OCI-LY7 (cell line): ENCODE results near the gene CYB5R3. TPM values are rescaled to one million over a fixed set of nuclear protein-coding genes. Genes with fewer than 3 reads are reported as not detected.
A peak's percentile ranks its signal among the peaks of the same experiment; 100 is the strongest.

Source experiments
- BruUV-seq: library from RNA; stranded (reverse); fragments of 400-500 nt; replicated peaks from 2 replicates; lab custom pipeline; 2021; lab: Mats Ljungman, UMichigan
- CTCF ChIA-PET: fragments of 300-600 bp; sonication (Branson Sonifier 250); formaldehyde crosslinking; loops from one replicate; lab custom pipeline; 2022; ENCODE audit warnings: antibody characterized with exemption; ENCODE audit not compliant: unreplicated experiment; lab: Charles Lee
- POLR2A ChIA-PET: fragments of 300-600 bp; sonication (Branson Sonifier 250); formaldehyde crosslinking; loops from one replicate; lab custom pipeline; 2022; ENCODE audit warnings: antibody characterized with exemption; lab: Charles Lee
- DNase-seq: peaks from one replicate; pipeline ENCODE4 v3.0.0-alpha.2; 2015; ENCODE audit warnings: low spot score
- H2AFZ ChIP-seq: fragments of 200-600 bp; sonication (generic), shearing (Covaris generic); 2 replicates; pipeline ENCODE4 v1.6.1; 2014; ENCODE audit warnings: mild to moderate bottlenecking, antibody characterized with exemption, low read length, moderate library complexity
- H3K27ac ChIP-seq: fragments of 200-600 bp; sonication (generic); 2 replicates; pipeline ENCODE4 v1.5.1; 2014; ENCODE audit warnings: mixed run types, low read depth, mild to moderate bottlenecking, moderate library complexity, low read length, inconsistent platforms; ENCODE audit not compliant: poor library complexity, severe bottlenecking
- H3K36me3 ChIP-seq: fragments of 200-600 bp; sonication (generic); 2 replicates; pipeline ENCODE4 v1.6.1; 2014; ENCODE audit warnings: mild to moderate bottlenecking, antibody characterized with exemption, low read length, moderate library complexity, mixed read lengths; ENCODE audit not compliant: insufficient read depth
- H3K4me1 ChIP-seq: fragments of 200-600 bp; sonication (generic); 2 replicates; pipeline ENCODE4 v1.5.1; 2014; ENCODE audit warnings: mild to moderate bottlenecking, low read length; ENCODE audit not compliant: insufficient read depth, poor library complexity, severe bottlenecking
- H3K4me2 ChIP-seq: fragments of 200-600 bp; sonication (generic); 2 replicates; pipeline ENCODE4 v1.6.1; 2014; ENCODE audit warnings: mild to moderate bottlenecking, low read length
- H3K4me3 ChIP-seq: fragments of 200-600 bp; sonication (generic); 2 replicates; pipeline ENCODE4 v1.5.1; 2014; ENCODE audit warnings: mild to moderate bottlenecking, low read depth, low read length; ENCODE audit not compliant: poor library complexity, severe bottlenecking
- H3K79me2 ChIP-seq: fragments of 200-600 bp; sonication (generic); 2 replicates; pipeline ENCODE4 v1.6.1; 2016; ENCODE audit warnings: low read depth, mild to moderate bottlenecking, low read length, moderate library complexity, mixed read lengths; ENCODE audit not compliant: insufficient read depth
- H3K9me2 ChIP-seq: fragments of 200-600 bp; sonication (generic); 2 replicates; pipeline ENCODE4 v1.6.1; 2016; ENCODE audit warnings: mild to moderate bottlenecking, low read length, mixed read lengths; ENCODE audit not compliant: insufficient read depth
- H3K9me3 ChIP-seq: fragments of 200-600 bp; sonication (generic); 2 replicates; pipeline ENCODE4 v1.6.1; 2014; ENCODE audit warnings: mild to moderate bottlenecking, mixed run types, low read length, mixed read lengths
- H4K20me1 ChIP-seq: fragments of 200-600 bp; sonication (generic); 2 replicates; pipeline ENCODE4 v1.6.1; 2014; ENCODE audit warnings: mild to moderate bottlenecking, antibody characterized with exemption, low read length, moderate library complexity, mixed read lengths; ENCODE audit not compliant: insufficient read depth
- EZH2phosphoT487 ChIP-seq: fragments of 200-600 bp; sonication (generic); IDR thresholded peaks from 2 replicates; pipeline ENCODE4 v1.6.1; 2018; ENCODE audit warnings: low read depth, borderline replicate concordance, mild to moderate bottlenecking, mixed run types, antibody characterized with exemption, low read length, moderate library complexity, mixed read lengths
- intact Hi-C: fragments of 100-400 bp; cut with micrococcal nuclease; formaldehyde crosslinking; loops from one replicate; pipeline ENCODE4 v1.10.0; 2022; ENCODE audit not compliant: unreplicated experiment
- total RNA-seq, 2 experiments: library from RNA; depleted of rRNA in 1 of 2; stranded (reverse); fragments of >200 nt in 1 of 2; shearing (Covaris generic) in 1 of 2; gene quantifications; 2 replicates each; pipeline ENCODE4 v1.2.3, GENCODE V29; 2014 to 2022
- TF ChIP-seq, protein P1 (sequence below): fragments of 200-600 bp; sonication (generic); conservative IDR thresholded peaks from 2 replicates; pipeline ENCODE4 v1.5.1; 2014; ENCODE audit warnings: mild to moderate bottlenecking, antibody characterized with exemption, low read length, moderate library complexity, mixed read lengths

The CYB5R3 gene
- total RNA-seq, 2 experiments from 2014 or later, result 38.0 to 68.9 TPM

DNA sequence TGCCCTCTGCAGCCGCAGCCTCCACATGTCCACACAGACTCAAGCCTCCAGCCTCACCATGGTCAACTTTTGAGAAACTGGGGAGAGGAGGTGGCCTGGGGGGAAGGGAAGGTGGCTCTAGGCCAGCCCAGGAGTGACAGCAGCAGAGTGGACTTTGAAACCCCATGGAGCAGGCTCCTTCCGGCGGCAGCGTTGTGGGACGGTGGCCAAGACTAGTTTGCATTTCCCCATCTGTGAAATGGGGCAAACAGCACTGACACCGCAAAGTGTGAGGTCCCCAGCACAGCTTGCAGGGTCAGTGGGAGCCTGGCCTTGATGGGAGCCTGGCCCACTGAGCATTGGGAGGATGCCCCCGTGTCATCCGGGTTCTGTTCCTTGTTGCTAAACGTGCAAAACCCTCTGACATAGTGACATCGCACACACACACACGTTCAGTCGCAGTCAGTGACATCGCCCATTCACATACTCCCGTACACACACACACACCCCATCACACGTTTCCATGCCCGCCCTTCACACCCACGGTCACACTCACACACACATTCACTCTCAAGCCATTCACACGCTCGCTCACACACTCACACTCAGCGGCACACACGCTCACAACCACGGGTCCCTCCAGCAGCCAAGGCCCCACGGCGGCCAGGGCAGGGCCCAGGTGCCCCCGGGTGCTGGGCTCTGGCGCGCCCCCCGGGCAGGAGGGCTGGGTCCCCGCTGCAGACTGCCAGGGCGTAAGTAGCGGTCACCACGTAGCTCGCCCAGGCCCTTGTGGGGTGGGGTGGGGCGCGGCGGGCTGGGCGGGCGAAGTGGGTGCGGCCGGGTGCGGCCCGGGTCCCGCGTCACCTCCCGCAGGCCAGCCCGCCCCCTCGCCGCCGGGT lies 585 bp downstream of the CYB5R3 start:
- BruUV-seq, result TSS peak; percentile 73
- no peaks in the 10 kb centered on the region for H3K36me3 ChIP-seq
- no peak overlapping the region for H2AFZ ChIP-seq
- peak overlapping the region; percentile 87 for H3K4me2 ChIP-seq
- peak overlapping the region; percentile 100 for H3K4me3 ChIP-seq
- POLR2A ChIA-PET, result interaction anchor here (0.6 to 1.0 kb wide), 4 partner anchors 11 to 1356 kb away, joined by 3 to 4 read pairs (median 3); no protein-coding TSS in a partner anchor
- H3K9me2 ChIP-seq, result no peaks in the 10 kb centered on the region
- DNase-seq, result peak; percentile 52
- peak overlapping the region; percentile 0 for H3K27ac ChIP-seq
- H3K79me2 ChIP-seq, result peaks cover 23% of the 10 kb centered on the region; the same call in 1 of the 2 replicates
- H3K9me3 ChIP-seq, result no peaks in the 10 kb centered on the region
- CTCF ChIA-PET, result no interaction called here
- peaks cover 36% of the 10 kb centered on the region for H3K4me1 ChIP-seq
- intact Hi-C loops, result loop anchor here (2.0 kb wide), 1 partner anchor 26 kb away; no protein-coding TSS in a partner anchor
- peaks cover 6% of the 10 kb centered on the region; the same call in 1 of the 2 replicates for H4K20me1 ChIP-seq
- TF ChIP-seq, protein P1, sequence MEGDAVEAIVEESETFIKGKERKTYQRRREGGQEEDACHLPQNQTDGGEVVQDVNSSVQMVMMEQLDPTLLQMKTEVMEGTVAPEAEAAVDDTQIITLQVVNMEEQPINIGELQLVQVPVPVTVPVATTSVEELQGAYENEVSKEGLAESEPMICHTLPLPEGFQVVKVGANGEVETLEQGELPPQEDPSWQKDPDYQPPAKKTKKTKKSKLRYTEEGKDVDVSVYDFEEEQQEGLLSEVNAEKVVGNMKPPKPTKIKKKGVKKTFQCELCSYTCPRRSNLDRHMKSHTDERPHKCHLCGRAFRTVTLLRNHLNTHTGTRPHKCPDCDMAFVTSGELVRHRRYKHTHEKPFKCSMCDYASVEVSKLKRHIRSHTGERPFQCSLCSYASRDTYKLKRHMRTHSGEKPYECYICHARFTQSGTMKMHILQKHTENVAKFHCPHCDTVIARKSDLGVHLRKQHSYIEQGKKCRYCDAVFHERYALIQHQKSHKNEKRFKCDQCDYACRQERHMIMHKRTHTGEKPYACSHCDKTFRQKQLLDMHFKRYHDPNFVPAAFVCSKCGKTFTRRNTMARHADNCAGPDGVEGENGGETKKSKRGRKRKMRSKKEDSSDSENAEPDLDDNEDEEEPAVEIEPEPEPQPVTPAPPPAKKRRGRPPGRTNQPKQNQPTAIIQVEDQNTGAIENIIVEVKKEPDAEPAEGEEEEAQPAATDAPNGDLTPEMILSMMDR, result no peak
- TF ChIP-seq EZH2phosphoT487, result no peak

- Histone ChIP-seq H2AFZ (no peak overlapping the region), H4K20me1 (peaks cover 6% of the 10 kb centered on the region; the same call in 1 of the 2 replicates)
Observed at GRCh38 chr22:42648017-42648367, 1.2 kb downstream of the CYB5R3 start.

More at GRCh38 chr22:42648017-42648367, 1.2 kb downstream of the CYB5R3 start:
- H3K4me3 ChIP-seq, result peak overlapping the region; percentile 100
- no peak overlapping the region for H3K27ac ChIP-seq
- peaks cover 23% of the 10 kb centered on the region; the same call in 1 of the 2 replicates for H3K79me2 ChIP-seq
- no peak for TF ChIP-seq EZH2phosphoT487
- TF ChIP-seq, protein P1, result no peak
- intact Hi-C loops, result loop anchor here (2.0 kb wide), 1 partner anchor 25 kb away; no protein-coding TSS in a partner anchor
- CTCF ChIA-PET, result no interaction called here
- no peak for DNase-seq
- H3K9me2 ChIP-seq, result no peaks in the 10 kb centered on the region
- no peaks in the 10 kb centered on the region for H3K36me3 ChIP-seq
- peak overlapping the region; percentile 87 for H3K4me2 ChIP-seq
- no TSS peak for BruUV-seq
- H3K9me3 ChIP-seq, result no peaks in the 10 kb centered on the region
- POLR2A ChIA-PET, result no interaction called here
- H3K4me1 ChIP-seq, result peaks cover 33% of the 10 kb centered on the region
